Measurements from ENCODE around the gene SLC16A8. TPM values are rescaled to one million over a fixed set of nuclear protein-coding genes. Genes with fewer than 3 reads are reported as not detected.
"Not testable (repeated sequence)": the region's sequence is repeated elsewhere in the genome, so short reads cannot be mapped to it uniquely, and the experiment has no call there.

SLC16A8 gene
- total RNA-seq, 1 donor from 2014 or later, result 0.20 TPM

DNA sequence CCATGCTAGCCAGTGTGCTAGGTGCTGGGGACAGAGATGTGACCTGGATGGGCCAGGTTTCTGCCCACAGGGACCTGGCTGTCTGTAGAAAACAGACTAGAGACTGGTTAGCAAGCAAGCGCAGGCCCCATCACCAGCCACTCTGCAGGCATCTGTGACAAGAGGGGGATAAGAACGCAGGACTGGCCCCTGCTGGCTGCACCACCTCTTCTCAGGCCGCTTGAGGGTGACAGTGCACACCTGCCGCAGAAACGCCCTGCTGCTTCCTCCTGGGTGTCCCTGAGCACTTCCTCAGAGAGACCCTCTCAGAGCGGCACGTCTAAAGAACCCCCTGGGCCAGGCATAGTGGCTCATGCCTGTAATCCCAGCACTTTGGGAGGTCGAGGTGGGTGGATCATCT, 32.7 kb downstream of the SLC16A8 start:
- no peak for DNase-seq (ENCODE audit: low read depth, low spot score)

DNA sequence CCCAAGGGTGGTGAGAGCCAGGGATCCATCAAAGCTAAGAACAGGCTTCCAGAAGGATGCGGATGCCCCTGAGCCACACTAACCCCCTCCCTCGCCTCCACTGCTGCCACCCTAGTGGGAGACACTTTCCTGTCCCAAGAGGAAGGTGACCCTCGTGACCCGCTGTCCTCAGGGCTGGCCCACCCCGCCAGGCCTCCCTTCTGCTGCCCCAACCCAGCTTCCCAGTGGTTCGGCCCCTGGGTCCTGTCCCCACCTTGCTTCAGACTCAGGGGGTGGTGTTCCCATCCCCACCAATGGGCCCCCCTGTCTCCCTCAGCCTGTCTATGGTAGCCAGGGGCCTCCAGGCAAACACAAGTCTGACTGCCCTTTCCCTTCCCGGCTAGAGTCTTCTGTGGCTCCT, 33.3 kb downstream of the SLC16A8 start:
- DNase-seq (ENCODE audit: low read depth, low spot score), result no peak

DNA sequence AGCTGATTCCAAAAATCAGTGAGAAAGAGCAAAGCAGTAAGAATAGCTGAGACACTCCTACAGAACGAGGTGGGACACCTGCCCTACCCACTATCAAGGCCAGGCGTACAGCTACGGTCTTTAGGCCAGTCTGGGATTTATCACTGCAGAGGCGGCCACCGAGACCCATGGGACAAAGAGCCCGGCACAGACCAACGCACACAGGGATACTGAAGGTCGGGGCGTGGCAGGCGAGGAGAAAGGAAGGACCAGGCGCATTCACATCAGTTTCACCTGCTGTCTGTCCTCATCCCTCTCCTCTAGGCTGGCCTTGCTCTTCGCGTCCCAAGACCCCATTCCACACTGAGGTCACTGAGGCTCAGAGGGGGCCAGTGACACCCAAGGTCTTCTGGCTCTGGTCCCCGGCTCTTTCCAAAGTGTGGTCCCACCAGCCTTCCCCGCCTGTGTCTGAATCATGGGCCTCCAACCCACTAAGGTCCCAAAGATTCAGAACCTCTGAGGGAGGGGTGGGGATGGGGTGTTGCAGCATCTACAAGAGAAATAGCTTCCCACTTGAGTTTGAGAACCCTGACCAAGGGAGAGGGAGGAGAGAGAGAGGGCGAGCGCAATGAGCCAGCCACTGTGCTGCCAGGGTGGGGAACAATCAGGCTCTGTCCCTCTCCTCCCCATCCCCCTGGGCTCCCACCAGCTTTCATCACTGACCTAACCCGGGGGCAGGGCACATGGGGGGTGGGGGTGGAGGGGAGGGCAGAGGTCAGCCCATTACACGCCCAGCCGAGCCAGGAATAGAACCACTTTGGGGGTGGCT, 34.0 kb downstream of the SLC16A8 start:
- no peak for DNase-seq (ENCODE audit: low read depth, low spot score)

DNA sequence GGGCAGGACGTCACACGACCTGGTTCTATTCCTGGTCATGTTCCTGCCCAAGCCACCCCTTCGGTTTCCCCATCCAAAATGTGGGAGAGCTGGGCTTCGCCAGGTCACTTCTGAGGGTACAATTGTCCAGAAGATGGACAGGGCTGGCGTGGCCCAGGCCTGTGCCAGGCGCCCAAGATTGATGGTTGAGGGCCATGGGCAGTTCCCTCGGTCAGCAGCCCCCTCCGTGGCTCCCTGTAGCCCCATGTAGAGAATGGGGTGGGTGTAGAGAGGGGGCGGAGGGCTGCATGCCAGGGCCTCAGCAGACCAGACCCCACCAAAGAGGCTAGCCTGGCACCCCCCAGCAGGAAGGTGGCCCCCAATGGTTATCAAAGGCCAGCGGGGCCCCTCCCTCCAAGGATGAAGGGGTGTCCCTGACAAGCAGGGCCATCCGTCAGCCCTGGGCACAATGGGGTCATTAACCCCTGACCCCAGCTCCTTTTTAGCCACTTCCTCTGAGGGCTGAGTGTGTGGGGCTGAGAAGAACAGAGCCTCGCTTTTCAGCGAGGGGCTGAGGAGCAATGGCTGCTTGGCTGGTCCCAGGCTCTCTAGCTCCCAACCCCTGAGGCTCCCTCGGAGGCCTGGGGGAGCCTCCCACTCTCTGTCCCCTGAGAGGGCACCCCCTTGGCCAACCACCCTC, 37.8 kb downstream of the SLC16A8 start:
- DNase-seq (ENCODE audit: low read depth, low spot score), result no peak

DNA sequence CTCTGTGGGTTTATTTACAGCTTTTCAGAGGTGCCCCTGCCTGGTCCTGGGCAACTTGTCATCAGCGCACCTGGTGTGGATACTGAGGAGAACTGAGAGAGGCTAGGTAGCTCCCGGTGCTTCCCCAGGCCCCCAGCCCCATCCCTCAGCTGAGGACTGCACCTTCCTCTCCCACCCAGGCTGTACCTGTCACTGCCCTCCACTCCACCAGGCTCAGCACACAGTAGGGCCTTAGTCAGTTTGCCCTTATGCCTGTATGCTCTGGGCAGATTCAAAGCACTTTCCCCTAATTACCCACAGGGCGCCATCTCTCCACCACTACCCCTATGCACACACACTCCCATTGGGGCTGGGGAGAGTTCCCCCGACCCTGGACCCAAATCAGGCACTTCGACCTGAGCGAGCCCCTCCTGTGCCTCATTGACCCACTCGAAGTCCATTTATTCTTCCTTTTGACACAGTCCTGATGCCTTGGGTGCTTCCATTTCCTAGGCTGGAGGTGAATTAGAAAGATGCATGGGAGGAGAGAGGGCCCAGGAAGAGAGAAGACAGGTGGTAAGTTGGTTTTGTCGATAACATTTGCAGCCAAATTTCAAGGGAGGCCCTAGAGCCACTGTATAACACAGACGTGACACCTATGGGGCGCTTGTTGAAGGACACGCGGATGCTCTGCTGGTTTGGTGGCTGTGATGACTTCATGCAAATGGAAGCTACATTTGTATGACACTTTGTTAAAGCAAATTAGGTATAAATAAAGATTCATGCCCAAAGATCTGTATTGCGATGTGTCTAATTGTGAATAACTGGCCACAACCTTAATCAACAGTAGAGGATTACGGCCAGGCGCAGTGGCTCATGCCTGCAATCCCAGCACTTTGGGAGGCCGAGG, 40.6 kb downstream of the SLC16A8 start:
- DNase-seq (ENCODE audit: low read depth, low spot score), result no peak

DNA sequence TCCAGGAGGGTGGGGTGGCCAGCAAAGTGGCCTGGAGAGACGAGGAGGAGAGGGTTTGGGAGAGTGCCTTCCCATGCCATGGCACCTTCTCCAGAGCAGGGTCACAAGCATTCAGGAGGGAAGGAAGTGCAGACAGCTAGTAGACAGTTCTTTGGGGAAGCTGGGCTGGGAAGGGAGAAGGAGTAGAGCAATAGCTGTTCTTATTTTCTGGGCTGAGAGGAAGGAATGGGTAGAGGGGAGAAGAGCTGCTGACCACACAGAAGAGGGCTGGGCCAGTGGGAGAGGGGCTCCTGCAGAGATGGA, 41.5 kb downstream of the SLC16A8 start:
- no peak for DNase-seq (ENCODE audit: low read depth, low spot score)

DNA sequence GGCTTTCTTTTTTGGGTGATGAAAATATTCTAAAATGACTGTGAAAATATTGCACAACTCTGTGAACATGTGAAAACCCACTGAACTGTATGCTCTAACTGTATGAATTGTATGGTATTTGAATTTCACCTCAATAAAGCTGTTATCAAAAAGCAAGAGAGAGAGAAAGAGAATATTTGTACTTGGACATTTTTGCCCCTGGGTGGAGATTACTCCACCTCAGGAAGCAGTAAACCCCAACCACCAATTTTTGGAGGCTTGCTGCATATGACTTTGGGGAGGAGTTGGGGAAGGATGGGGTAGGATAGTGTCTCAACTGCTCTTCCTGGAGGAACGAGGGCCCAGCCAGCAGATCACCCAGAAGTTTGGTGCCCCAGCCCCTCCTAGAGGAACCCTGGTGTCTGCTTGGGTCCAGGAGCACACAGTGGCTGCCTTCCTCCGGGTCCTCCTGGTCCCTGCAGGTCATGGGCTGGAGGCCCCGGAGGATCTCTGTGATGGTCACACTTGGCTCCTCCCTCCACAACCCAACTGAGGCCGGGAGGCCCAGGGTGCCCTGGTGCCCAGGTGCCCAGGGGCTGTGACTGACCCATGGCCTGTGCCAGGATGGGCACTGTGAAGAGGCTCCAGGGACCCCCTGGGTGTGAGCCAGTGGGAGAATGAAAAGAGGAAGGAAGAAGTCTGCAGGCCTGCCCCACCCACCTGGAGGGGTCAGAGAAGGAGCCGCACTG, 42.1 kb downstream of the SLC16A8 start:
- DNase-seq (ENCODE audit: low read depth, low spot score), result no peak

DNA sequence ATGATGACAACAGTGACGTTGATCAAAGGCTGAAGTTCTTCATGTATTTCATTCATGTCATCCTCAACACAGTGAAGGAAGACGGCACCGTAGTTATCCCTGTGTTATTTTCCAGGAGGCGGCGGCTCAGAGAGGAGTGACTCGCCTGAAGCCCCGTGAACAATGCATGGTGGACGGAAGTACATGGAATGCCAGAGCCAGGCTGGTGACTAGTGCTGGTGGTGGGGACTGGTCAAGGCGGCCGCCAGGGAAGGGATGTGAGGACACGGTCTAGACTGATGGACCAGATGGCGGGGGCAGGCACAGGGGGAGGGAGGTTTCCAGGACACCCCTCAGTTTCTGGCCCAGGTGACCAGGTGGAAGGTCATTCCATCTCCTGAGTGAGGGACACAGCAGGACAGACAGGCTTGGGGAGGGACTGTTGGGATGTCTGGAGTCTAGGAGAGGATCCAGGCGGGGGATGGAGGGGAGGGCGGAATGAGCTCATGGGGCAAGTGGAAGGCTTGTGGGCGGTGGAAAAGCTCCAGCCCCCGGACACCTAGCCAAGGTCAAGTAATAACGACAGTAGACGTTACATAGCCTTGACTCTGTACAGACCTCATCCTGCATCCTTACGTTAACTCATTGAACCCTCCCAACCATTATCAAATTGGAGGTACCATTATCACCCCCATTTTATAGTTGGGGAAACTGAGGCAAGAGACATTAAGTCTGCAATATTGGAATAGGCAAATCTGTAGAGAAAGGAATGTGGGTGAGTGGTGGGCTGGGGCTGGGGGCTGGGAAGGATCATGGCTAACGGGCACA, 42.8 kb downstream of the SLC16A8 start:
- no peak for DNase-seq (ENCODE audit: low read depth, low spot score)

DNA sequence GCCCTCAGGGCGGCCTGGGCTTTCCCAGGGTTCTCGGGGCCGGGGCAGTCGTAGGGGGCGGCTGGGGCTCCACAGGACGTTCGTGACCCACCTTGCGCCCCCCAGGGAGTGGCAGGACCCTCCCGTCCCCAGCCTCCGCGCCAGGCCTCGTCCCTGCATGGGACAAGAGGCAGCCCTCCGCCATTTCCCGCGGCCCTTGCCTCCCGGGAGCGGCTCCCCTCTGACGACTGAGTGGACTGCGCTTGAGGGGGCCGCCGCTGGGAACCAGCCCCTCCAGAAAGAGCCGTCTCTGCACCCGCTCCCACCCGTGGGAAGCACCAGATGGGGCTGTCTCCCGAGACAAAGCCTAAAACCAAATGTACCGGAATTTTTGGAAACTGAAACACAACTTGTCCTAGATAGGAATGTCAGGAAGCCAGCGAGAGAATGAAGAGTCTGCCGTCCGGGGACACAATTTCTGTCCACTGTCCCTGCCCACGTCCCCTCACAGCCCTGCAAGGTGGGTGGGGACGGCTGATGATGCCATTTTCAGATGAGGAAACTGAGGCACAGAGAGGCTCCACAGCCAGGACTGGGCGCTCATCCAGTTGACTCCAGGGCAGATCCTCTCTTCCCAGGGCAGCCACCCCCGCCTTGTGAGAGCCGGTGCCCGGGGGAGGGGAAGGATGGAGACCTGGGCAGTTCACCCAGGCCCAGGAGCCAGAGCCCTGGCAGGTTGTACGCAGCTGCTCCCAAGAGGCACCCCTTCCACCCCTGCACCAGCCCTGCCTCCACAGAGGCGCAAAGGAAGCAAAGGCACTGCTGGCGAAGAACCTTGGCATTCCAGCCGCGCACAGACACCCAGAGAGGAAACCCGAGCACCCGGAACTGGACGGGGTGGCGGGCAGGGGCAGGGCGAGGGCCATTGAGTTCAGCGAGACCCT, 44.8 kb downstream of the SLC16A8 start:
- DNase-seq (ENCODE audit: low read depth, low spot score), result no peak

DNA sequence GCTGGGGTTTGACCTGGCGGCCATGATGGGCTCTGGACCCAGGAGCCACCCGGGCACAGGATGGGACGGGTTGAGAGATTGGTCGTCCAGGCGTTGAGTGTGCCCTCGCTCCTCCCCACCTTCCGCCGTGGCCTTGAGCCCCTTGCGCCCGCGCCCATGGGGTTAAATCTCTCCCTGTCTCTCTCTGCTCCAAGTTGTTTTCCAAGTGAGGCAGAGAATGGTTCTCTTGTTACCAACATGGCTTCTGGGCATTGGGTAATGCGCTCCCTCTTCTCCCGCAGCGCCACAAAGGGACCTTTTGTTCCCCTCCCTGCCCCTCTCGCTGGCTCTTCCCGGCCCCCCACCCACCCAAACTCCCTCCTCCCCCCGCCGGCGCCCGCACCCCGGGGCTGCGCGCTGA, 45.6 kb downstream of the SLC16A8 start:
- DNase-seq (ENCODE audit: low read depth, low spot score), result no peak

DNA sequence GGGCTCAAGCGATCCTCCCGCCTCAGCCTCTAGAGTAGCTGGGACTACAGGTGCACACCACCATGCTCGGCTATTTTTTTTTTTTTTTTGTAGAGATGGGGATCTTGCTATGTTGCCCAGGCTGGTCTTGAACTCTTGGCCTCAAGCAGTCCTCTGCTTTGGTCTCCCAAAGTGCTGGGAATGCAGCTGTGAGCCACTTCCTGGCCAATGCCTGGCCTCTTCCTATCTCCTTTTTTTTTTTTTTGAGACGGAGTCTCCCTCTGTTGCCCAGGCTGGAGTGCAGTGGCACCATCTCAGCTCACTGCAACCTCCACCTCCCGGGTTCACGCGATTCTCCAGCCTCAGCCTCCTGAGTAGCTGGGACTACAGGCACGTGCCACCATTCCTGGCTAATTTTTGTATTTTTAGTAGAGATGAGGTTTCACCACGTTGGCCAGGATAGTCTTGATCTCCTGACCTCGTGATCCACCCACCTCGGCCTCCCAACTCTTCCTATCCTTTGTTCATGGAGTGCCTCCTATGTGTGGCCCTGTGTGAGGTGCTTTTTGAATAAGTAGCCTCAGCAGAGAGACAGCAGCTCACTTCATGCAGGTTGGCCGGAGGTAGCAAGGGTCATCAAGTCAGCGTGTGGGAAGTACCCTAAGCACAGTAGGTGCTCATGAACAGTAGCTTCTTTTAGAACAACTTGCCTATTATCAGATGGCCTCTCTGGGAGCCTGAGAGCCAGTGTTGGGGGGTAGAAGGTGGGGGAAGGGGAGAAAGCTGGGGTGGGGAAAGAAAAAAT, 46.4 kb downstream of the SLC16A8 start:
- DNase-seq (ENCODE audit: low read depth, low spot score), result not testable (repeated sequence)

DNA sequence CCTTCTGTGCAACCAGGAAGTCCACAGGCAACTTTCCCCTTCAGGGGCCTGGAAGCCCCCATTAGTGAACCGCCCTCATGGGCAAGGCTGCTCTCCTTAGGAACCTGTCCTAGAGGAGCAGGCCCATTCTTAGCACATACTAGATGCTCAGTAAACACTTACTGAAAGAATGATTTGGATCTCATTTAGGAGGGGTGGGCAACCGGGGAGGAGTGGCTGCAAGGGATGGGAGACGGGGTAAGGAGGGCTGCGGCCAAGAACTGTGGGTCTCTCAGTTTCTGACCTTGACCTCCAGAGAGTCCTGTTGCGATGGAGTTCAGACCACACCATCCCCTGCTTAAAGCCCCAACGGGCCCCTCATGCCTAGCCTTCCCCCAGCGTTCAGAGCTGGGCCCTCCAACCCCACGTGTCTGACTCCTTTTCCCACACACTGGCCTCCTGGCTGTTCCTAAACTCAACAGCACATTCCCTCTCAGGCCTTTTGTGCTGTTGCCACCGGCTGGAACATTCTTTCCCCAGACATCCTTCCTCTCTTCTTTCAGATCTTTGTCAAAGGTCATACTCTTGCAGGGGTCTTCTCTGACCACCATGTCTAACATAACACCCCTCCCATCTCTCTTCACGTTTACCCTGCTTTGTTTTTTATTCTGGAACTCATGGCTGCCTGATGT, 47.5 kb downstream of the SLC16A8 start:
- DNase-seq (ENCODE audit: low read depth, low spot score), result no peak

DNA sequence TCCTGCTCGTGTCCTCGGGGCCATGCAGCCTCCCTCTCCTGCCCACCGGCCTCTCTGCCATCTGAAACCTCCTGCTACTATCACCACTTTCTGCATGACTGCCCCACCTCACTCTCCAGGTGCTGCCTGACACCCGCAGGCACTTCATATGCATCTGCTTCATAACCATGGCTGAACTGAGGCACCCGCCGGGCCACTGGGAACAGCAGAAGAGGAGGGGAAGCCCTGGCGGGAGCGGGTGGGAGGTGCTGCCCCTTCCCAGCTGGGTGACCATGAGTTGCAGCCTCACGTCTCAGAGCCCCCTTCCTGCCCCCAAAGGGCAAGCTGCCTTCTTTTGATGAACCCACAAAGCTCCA, 48.5 kb downstream of the SLC16A8 start:
- no peak for DNase-seq (ENCODE audit: low read depth, low spot score)

DNA sequence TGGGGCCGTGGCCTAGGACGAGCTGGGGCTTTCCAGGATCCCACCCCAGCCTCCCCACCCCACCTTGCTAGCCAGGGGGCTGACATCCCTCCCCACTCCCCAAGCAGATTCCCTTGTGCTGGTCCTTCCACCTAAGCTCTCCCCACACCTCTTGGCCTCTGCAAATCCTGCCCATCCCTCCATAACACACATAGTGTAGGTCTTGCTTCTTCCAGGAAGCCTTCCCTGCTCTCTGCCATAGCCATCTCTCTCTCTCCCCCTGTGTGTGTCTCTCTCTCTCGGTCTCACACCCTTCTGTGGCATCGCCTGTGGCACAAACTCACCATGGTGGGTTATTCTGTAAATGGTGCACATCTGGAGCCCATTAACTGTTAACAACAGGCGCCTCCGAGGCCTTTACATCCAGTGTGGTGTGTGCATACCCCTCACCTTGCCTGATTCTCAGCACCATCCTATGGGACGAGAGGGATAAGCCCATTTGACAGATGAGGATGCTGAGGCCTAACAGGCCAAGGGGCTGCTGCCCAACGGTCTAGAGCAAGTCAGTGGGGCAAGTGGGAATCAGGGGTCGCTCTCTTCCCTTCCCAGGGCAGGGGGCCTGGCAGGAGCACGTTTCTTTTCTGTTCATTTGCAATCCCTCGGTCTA, 49.0 kb downstream of the SLC16A8 start:
- no peak for DNase-seq (ENCODE audit: low read depth, low spot score)

DNA sequence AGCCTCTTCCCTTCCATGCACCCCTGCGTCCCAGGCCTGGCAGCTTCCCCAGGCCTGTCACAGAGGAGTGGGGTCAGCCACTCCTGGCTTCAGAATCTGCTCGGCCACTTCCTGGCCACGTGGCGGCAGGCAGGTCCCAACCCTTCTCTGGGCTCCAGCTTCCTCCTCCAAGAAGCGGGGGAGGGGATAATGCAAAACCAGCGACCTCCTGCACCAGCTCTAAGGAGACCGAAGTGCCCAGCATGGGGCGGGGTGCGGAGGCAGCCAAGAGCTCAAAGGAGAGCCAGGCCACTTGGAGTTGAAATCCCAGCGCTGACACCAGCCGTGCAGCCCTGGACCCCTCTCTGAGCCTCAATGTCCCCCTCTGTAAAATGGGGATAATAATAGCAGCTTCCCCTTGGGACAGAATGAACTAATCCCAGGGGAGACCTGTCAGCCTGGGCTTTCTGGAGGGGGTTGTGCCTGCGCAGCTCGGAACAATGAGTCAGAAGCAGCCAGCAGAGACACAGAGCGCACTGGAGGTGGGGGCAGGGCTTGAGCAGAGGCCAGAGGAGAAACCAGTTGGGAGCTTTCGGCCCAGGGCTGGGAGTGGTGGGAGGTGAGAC, 49.6 kb downstream of the SLC16A8 start:
- DNase-seq (ENCODE audit: low read depth, low spot score), result peak; percentile 57

DNA sequence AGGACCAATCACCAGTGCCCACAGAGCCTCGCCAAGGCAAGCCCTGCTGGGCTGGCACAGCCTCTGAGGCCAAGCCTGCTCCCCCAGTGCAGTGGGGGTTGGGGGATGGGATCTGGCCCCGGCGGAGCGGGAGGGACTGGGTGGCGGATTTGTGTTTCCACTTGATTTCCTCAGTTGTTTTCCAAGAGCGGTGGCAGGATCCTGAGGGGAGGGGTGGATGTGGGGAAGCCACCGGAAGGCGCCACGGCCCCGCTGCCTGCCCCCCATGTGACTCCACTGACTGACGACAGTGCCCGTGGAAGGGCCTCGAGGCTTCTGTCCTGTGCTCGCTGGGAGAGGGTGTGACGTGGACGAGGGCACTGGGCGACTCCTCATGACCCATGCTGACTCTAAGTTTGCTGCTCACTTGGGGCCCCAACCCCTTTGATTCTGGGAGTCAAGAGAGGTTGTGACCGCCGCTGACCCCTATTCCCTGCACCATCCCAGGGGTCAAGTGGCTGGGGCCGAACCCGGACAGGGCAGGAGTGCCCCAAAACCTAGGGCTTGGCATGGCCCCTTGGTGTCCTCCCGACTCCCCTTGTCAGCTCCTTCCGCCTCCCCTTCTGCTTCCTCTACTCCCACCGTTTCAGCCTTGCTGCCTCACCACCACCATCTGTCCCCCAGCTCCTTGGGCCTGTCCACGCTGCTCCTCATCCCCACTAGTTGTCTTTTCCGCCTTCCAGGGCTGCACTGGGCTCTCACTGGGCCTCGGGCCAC, 50.3 kb downstream of the SLC16A8 start:
- DNase-seq (ENCODE audit: low read depth, low spot score), result no peak

Measured in pulmonary artery endothelial cell (primary cell).